Midbrain (tissue), 1 donor: ENCODE data around the gene GPR101.

Experiments
- DNase-seq: peaks from one replicate; lab custom pipeline; 2025; lab: John Stamatoyannopoulos, UW

Gene GPR101, protein sequence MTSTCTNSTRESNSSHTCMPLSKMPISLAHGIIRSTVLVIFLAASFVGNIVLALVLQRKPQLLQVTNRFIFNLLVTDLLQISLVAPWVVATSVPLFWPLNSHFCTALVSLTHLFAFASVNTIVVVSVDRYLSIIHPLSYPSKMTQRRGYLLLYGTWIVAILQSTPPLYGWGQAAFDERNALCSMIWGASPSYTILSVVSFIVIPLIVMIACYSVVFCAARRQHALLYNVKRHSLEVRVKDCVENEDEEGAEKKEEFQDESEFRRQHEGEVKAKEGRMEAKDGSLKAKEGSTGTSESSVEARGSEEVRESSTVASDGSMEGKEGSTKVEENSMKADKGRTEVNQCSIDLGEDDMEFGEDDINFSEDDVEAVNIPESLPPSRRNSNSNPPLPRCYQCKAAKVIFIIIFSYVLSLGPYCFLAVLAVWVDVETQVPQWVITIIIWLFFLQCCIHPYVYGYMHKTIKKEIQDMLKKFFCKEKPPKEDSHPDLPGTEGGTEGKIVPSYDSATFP

DNA sequence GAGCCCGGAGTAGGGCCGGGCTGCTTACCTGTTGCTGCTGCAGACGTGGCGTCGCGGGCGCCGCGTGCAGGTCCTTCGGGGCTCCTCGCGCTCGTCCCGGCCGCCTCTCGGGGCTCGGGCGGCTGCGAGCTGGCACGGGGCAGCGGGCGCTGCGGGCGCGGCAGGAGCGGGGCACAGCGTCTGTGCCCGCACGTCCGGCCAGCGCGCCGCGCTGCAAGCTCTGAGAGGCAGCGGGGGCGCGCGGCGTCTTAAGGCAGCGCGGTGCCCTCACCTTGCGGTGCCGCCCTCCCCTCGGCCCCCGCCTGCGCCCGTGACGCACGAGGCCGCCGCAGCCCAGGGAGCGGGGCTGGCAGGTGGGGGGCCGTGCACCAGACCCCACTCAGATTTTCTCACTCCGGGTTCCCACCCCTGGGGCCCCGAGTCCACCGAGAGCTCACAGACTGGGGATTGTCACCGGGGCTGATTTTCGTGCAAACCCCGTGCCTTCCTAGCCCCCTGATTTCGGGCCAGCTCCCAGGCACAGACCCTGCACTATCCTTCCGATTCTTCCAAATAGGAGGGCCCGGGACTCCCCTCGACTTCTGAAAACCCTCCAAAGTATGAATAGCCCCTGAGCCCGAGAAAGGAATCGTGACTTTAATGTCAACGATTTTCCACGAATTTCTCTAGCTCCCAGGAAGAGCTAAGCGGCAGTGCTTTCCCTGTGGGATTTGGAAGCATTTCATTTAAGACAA is at the start of gene GPR101:
TSS of gene GPR101 (minus strand) at position 222 of the 734 bp plus-strand sequence. CDS start 2,321 bp downstream, outside the sequence.
- DNase-seq: no peak

GRCh38 chrX:137081239-137081638 is 47.4 kb upstream of the GPR101 start:
- DNase-seq: no peak

DNA sequence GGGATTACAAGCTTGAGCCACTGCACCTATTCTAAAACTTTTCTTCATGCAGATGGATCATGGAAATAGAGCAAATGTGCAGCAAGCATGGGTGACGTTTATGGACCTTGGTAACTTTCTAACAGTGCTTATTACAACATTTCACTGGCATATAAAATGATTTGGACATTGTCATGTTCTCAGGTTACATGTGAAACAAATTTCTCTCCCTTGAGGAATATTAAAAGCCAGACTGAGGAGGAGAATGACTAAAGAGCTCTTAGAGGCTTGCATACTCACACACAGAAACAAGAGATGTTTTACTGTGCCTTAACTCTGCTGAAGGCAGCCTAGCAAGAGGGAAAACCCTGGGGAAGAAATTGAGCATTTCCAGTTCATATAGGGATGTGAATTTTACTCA is 38.6 kb upstream of the GPR101 start:
- DNase-seq: no peak

DNA sequence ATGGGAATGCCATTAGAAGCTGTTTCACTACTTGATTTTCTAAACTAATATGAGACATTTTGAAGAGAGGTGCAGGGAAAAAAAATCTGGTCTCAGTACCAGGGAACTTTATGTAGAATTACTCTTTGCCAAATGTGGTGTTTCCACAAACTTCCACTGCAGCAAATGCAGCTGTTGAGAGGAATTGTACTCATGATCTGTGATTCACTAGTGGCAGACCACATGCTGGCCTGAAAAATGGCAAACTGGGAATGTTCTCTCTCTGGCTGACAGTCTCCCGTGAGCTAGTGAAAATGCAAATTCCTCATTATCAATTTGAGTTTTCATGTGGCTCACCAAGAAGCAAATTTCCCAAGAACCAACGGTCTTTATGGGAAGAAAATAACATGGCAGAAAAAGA is 37.8 kb upstream of the GPR101 start:
- no peak for DNase-seq

- DNase-seq: no peak
These were observed 33.4 kb upstream of the GPR101 start for GRCh38 chrX:137067147-137067546.

- no peak for DNase-seq
These were observed 29.3 kb upstream of the GPR101 start for GRCh38 chrX:137062915-137063617.

GRCh38 chrX:137058339-137059127 is 24.7 kb upstream of the GPR101 start:
- DNase-seq: no peak

- DNase-seq: no peak
These were observed 18.9 kb upstream of the GPR101 start for GRCh38 chrX:137052643-137053235.

- peak; percentile 47 for DNase-seq
These were observed 18.3 kb upstream of the GPR101 start for GRCh38 chrX:137051978-137052642.

DNA sequence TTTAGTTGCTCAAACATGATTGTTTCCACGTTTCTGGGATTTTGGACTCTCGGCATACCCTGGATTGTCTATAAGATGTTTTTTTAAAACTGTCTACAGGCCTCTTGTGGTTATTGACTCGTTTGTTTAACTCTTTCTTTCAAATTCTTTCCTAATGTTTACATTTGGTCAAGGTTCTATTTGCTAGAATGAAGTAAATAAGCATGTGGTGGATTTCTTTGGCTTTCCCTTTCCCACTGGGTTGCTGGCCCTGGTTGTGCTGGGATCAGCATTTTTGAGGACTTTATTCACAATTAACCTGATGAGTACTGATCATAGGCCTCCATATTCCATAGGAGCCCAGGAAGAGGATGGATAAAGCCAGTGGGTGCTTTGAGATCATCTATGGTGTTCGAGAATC is 11.1 kb upstream of the GPR101 start:
- no peak for DNase-seq

DNA sequence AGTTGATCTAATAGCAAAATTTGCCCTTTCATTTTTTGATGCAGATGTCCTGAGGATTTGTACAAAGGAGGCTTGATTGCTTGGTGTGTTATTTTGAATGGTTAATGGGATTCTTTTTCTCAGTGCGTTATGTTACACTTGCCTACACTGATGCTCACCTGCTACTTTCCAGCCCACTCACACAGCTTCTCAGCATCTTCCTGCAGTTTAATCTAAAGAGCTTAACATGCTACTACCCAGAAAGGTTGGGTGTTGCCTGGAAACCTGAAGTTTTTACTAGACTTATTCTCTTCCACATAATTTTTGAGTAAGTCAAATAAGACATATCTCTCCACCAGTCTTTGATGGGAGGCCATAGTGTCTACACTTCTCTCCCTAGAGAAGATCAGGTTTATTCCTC is 9.9 kb upstream of the GPR101 start:
- DNase-seq: no peak

- DNase-seq: no peak
These were observed 7.5 kb upstream of the GPR101 start for GRCh38 chrX:137041329-137041728.

DNA sequence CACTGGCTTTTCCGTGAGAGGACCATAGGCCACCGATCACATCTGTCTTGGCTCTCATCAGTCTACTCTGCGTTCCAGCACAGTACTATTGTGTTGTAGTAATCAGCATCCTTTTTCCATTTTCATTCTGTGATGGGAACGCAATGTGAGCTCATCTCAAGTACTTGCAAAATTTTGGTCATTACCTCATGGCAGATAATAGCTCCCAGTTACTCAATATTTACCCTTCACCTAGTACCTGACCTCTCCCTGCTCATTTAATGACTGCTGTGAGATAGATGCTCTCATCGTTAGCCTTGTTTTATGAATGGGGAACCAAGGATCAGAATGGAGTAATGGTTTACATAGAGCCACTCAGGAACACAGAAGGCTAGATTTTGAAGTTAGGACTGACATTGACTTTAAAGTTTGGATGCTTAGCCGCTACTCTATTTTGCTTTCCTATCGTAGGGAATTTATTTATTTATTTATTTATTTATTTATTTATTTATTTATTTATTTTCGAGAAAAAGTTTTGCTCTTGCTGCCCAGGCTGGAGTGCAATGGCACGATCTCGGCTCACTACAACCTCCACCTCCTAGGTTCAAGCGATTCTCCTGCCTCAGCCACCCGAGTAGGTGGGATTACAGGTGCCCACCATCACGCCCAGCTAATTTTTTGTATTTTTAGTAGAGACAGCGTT is 6.5 kb upstream of the GPR101 start:
- DNase-seq: no peak

DNA sequence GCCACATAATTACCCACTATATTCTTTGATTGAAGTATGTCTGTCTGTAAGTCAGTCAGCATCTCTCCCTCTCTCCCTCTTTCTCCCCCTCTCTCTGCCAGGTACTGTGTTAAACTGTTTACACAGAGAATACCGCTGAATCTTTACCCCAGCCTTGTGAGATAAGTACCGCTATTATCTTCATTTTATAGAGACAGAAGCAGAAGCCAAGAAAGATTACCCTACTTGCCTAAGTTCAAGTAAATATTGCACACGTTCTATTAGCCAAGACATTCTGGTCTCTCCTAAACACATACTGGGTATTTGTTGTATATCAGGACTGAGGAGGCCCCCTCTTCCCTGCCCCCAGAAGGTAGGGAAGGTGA is 695 bp upstream of the GPR101 start:
- no peak for DNase-seq

- no peak for DNase-seq
These were observed 688 bp downstream of the GPR101 start for GRCh38 chrX:137032841-137033773.

DNA sequence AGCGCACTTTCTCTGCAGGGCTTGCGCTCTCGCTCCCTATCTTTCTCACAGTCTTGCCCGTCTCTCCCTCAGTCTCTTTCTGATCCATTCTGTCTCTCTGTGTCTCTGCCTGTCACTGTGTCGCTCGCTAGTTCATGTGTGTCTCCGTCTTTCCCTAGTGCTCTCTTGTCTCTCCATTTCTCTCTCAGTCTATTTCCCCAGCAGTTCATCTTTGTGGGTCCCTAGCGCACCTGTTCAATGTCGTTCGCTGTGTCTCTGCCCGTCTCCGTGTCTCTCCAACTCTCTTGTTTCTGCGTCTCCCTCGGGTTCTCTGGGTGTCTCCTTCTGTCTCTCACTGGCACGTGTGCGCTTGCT is 1.5 kb downstream of the GPR101 start:
- no peak for DNase-seq

DNA sequence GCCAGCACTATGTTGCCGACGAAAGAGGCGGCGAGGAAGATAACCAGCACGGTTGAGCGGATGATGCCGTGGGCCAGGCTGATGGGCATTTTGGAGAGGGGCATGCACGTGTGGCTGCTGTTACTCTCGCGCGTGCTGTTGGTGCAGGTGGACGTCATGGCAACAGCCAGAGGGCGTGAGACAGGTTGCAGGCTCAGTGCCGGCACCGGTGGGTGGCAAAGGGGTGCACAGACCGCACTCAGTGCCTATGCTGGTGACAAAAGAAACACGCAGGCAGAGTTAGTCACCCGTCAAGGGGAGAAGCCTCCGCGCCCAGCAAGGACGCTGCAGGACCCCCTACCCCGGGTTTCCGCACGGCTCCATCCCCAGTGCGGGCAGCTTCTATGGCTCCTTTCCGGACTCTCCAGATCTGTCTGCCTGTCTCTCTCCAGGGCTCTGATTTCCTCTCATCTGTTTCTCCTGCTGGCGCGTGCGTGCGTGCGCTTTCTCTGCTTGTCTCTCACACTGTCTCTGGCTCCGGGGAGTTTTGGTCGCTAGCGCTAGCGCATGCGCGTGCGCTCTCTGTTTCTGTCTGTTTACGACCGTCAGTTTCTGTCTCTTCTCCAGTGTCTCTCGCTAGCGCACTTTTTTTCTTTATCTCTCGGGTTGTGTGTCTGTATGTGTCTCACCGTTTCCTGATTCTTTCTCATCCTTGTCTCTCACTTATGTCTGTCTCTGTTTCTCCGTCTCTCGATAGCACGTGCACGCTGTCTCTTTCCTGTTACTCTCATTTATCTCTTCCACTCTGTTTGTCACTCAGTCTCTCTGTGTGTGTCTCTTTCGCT is 2.1 kb downstream of the GPR101 start:
- peak; percentile 24 for DNase-seq

GRCh38 chrX:137031039-137031438 is 2.8 kb downstream of the GPR101 start:
- no peak for DNase-seq
